ENCODE measurements around the gene HOMER3.

DNA sequence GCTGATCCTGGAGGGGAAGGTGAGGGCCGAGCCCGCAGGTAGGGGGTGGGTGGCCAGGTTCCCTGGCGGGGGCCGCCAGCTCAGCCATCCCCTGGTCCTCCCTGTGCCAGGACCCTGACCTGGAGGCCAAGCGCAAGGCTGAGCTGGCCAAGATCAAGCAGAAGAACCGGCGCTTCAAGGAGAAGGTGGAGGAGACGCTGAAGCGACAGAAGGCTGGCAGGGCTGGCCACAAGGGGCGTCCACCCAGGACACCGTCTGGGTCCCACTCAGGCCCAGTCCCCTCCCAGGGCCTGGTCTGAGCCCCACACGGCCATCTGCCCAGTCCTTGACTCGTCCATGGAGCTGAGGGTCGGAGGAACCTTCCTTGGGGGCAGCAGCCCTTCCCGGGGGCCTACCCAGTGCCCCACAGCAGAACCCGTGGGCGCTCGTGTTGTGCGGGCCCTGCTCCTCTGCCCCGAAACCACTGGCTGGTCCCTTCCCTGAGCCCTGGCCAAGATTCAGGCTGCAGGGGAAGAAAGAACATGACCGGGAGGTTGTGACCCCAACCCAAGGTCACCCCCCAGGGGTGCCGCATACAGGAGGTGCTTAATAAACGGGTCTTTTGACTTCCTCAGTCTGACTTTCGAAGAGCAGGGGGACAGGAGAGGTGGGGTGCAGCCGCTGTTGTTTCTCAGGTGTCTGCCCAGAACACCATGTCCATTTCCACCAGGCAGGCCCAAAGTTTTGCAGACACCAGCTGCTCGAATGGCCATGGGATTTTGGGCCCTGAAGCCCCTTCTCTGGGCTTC, 12.8 kb downstream of the HOMER3 start:
- TF ChIP-seq EP300 (IDR thresholded peaks at IDR 0.05; ENCODE audit: low read depth) (no peak), POLR2AphosphoS5 (IDR thresholded peaks at IDR 0.05) (no peak), POLR2A (IDR thresholded peaks at IDR 0.05) (no peak)
- TF ChIP-seq, protein P1, sequence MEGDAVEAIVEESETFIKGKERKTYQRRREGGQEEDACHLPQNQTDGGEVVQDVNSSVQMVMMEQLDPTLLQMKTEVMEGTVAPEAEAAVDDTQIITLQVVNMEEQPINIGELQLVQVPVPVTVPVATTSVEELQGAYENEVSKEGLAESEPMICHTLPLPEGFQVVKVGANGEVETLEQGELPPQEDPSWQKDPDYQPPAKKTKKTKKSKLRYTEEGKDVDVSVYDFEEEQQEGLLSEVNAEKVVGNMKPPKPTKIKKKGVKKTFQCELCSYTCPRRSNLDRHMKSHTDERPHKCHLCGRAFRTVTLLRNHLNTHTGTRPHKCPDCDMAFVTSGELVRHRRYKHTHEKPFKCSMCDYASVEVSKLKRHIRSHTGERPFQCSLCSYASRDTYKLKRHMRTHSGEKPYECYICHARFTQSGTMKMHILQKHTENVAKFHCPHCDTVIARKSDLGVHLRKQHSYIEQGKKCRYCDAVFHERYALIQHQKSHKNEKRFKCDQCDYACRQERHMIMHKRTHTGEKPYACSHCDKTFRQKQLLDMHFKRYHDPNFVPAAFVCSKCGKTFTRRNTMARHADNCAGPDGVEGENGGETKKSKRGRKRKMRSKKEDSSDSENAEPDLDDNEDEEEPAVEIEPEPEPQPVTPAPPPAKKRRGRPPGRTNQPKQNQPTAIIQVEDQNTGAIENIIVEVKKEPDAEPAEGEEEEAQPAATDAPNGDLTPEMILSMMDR (IDR thresholded peaks at IDR 0.05) = no peak
